Measurements from ENCODE around the gene ZNF219.

- TF ChIP-seq CTCF (IDR thresholded peaks at IDR 0.05) (no peak), POLR2AphosphoS5 (IDR thresholded peaks at IDR 0.05) (no peak), POLR2A (IDR thresholded peaks at IDR 0.05) (no peak)
Observed at GRCh38 chr14:21048638-21049037, 49.8 kb downstream of the ZNF219 start.

Data from breast epithelium (tissue), 3 donors.